Measurements from ENCODE around the gene ECT2. TPM values are rescaled to one million over a fixed set of nuclear protein-coding genes. Genes with fewer than 3 reads are reported as not detected.

The ECT2 gene
- polyA plus RNA-seq, 1 of the 3 experiments (the other 2 are of a cell fraction) = 8.6 TPM

GRCh38 chr3:172787019-172787418, 36.5 kb downstream of the ECT2 start:
- Histone ChIP-seq H3F3A (replicated peaks; ENCODE audit: insufficient read depth) (peaks cover 10% of the 10 kb centered on the region), H3K27me3 (ENCODE audit: insufficient read depth) (no peaks in the 10 kb centered on the region), H3K4me2 (no peak overlapping the region), H3K79me2 (ENCODE audit: insufficient read depth) (peaks cover 17% of the 10 kb centered on the region; the same call in 1 of the 2 replicates), H4K20me1 (ENCODE audit: insufficient read depth) (no peaks in the 10 kb centered on the region), H3K4me3 (ENCODE audit: low read depth in 2 of 2, low read length in 1 of 2) (no peak overlapping the region), H3K9ac (no peak overlapping the region), H3K4me1 (ENCODE audit: control insufficient read depth in 1 of 2, insufficient read depth in 2 of 2, low read depth in 1 of 2, low read length in 1 of 2) (no peaks in the 10 kb centered on the region), H3K36me3 (replicated peaks in 1 of 2; ENCODE audit: control insufficient read depth in 1 of 2, insufficient read depth in 2 of 2, low read length in 1 of 2) (peaks cover 62 to 74% of the 10 kb centered on the region in 2 experiments), H3K9me2 (no peaks in the 10 kb centered on the region), H3K9me3 (no peaks in the 10 kb centered on the region), H3K27ac (ENCODE audit: low read depth in 2 of 2, low read length in 1 of 2) (no peak overlapping the region), H2AFZ (ENCODE audit: low read depth) (no peak overlapping the region; the same call in 1 of the 2 replicates)
- ChIA-PET CTCF (no interaction called here), POLR2A (no interaction called here)
- no peak for DNase-seq
- WGBS (ENCODE audit: low lambda C conversion rate) = 95% methylated on average over 2 of the region's 2 CpGs
- TF ChIP-seq FOXM1 (IDR thresholded peaks at IDR 0.05; ENCODE audit: low read depth) = no peak
- TF ChIP-seq, protein P1, sequence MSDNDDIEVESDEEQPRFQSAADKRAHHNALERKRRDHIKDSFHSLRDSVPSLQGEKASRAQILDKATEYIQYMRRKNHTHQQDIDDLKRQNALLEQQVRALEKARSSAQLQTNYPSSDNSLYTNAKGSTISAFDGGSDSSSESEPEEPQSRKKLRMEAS (IDR thresholded peaks at IDR 0.05; ENCODE audit: low read depth) = no peak
- no peak for TF ChIP-seq MEF2A (IDR thresholded peaks at IDR 0.05; ENCODE audit: borderline replicate concordance, low read depth)

DNA sequence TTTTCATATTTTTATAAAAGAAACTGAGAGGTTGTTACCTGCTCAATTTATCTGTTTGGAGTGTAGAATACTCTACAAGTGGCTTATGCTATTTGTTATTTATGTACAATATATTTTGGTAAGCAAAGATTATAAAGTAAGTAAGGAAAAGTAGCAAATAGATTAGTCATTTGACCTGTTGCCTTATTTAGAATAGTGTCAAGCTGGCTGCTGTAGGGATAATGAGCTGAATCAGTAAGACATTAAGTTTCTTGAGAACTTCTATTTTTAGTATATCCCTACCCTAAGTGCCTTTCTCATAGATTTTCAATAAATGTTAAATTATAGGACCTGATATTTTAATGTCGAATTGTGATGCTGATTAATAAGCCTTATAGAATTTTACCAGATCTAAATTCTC, 37.2 kb downstream of the ECT2 start:
- H3K9ac ChIP-seq = no peak overlapping the region
- H2AFZ ChIP-seq (ENCODE audit: low read depth) = no peak overlapping the region
- no peaks in the 10 kb centered on the region for H4K20me1 ChIP-seq (ENCODE audit: insufficient read depth)
- H3K9me2 ChIP-seq = no peaks in the 10 kb centered on the region
- H3F3A ChIP-seq (replicated peaks; ENCODE audit: insufficient read depth) = peaks cover 10% of the 10 kb centered on the region
- H3K27ac ChIP-seq (ENCODE audit: low read depth in 2 of 2, low read length in 1 of 2) = no peak overlapping the region; a peak in 1 of 4 replicates
- peaks cover 16% of the 10 kb centered on the region; the same call in 1 of the 2 replicates for H3K79me2 ChIP-seq (ENCODE audit: insufficient read depth)
- no peak overlapping the region for H3K4me2 ChIP-seq
- 87% methylated on average over 1 of the region's 1 CpG for WGBS (ENCODE audit: low lambda C conversion rate)
- H3K4me1 ChIP-seq (ENCODE audit: control insufficient read depth in 1 of 2, insufficient read depth in 2 of 2, low read depth in 1 of 2, low read length in 1 of 2) = no peaks in the 10 kb centered on the region
- H3K27me3 ChIP-seq (ENCODE audit: insufficient read depth) = no peaks in the 10 kb centered on the region
- POLR2A ChIA-PET = no interaction called here
- H3K36me3 ChIP-seq (replicated peaks in 1 of 2; ENCODE audit: control insufficient read depth in 1 of 2, insufficient read depth in 2 of 2, low read length in 1 of 2) = peaks cover 66 to 75% of the 10 kb centered on the region in 2 experiments
- no peak for DNase-seq
- CTCF ChIA-PET = no interaction called here
- TF ChIP-seq, protein P2, sequence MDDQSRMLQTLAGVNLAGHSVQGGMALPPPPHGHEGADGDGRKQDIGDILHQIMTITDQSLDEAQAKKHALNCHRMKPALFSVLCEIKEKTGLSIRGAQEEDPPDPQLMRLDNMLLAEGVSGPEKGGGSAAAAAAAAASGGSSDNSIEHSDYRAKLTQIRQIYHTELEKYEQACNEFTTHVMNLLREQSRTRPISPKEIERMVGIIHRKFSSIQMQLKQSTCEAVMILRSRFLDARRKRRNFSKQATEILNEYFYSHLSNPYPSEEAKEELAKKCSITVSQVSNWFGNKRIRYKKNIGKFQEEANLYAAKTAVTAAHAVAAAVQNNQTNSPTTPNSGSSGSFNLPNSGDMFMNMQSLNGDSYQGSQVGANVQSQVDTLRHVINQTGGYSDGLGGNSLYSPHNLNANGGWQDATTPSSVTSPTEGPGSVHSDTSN (IDR thresholded peaks at IDR 0.05) = no peak
- no peak for TF ChIP-seq IRF3 (IDR thresholded peaks at IDR 0.05; ENCODE audit: low read depth, low read length)
- H3K9me3 ChIP-seq = no peaks in the 10 kb centered on the region
- H3K4me3 ChIP-seq (ENCODE audit: low read depth in 2 of 2, low read length in 1 of 2) = no peak overlapping the region

- Histone ChIP-seq H3K9ac (no peak overlapping the region), H3K79me2 (ENCODE audit: insufficient read depth) (peaks cover 9% of the 10 kb centered on the region; the same call in 1 of the 2 replicates), H3K36me3 (replicated peaks in 1 of 2; ENCODE audit: control insufficient read depth in 1 of 2, insufficient read depth in 2 of 2, low read length in 1 of 2) (peaks cover 26% of the 10 kb centered on the region in 2 experiments), H3K4me3 (ENCODE audit: low read depth in 2 of 2, low read length in 1 of 2) (no peak overlapping the region), H3K4me2 (no peak overlapping the region), H3K9me2 (no peaks in the 10 kb centered on the region), H3K4me1 (ENCODE audit: control insufficient read depth in 1 of 2, insufficient read depth in 2 of 2, low read depth in 1 of 2, low read length in 1 of 2) (peaks cover 4 to 8% of the 10 kb centered on the region in 2 experiments; a peak in 3 of 4 replicates), H3K27me3 (ENCODE audit: insufficient read depth) (no peaks in the 10 kb centered on the region), H4K20me1 (ENCODE audit: insufficient read depth) (no peaks in the 10 kb centered on the region), H3K9me3 (no peaks in the 10 kb centered on the region), H3K27ac (ENCODE audit: low read depth in 2 of 2, low read length in 1 of 2) (no peak overlapping the region), H2AFZ (ENCODE audit: low read depth) (no peak overlapping the region), H3F3A (replicated peaks; ENCODE audit: insufficient read depth) (peaks cover 23% of the 10 kb centered on the region)
- WGBS (ENCODE audit: low lambda C conversion rate) = 100% methylated on average over 1 of the region's 1 CpG
- DNase-seq = no peak
- CTCF ChIA-PET = interaction anchor here (1.2 to 1.6 kb wide), 2 partner anchors 9 to 21 kb away, joined by 4 read pairs; no protein-coding TSS in a partner anchor
- POLR2A ChIA-PET = no interaction called here
- TF ChIP-seq SMC3 (IDR thresholded peaks at IDR 0.05; ENCODE audit: low read depth, low read length) = no peak
- no peak for TF ChIP-seq FOXM1 (IDR thresholded peaks at IDR 0.05; ENCODE audit: low read depth)
- TF ChIP-seq RCOR1 (IDR thresholded peaks at IDR 0.05; ENCODE audit: low read length) = no peak
- TF ChIP-seq USF2 (IDR thresholded peaks at IDR 0.05; ENCODE audit: borderline replicate concordance, low read depth, low read length) = no peak
- TF ChIP-seq, protein P3, sequence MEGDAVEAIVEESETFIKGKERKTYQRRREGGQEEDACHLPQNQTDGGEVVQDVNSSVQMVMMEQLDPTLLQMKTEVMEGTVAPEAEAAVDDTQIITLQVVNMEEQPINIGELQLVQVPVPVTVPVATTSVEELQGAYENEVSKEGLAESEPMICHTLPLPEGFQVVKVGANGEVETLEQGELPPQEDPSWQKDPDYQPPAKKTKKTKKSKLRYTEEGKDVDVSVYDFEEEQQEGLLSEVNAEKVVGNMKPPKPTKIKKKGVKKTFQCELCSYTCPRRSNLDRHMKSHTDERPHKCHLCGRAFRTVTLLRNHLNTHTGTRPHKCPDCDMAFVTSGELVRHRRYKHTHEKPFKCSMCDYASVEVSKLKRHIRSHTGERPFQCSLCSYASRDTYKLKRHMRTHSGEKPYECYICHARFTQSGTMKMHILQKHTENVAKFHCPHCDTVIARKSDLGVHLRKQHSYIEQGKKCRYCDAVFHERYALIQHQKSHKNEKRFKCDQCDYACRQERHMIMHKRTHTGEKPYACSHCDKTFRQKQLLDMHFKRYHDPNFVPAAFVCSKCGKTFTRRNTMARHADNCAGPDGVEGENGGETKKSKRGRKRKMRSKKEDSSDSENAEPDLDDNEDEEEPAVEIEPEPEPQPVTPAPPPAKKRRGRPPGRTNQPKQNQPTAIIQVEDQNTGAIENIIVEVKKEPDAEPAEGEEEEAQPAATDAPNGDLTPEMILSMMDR (IDR thresholded peaks at IDR 0.05) = no peak
- no peak for TF ChIP-seq TCF12 (IDR thresholded peaks at IDR 0.05)
- no peak for TF ChIP-seq NFIC (IDR thresholded peaks at IDR 0.05; ENCODE audit: borderline replicate concordance)
- no peak for TF ChIP-seq EZH2phosphoT487 (IDR thresholded peaks at IDR 0.05; ENCODE audit: borderline replicate concordance, low read depth)
- no peak for TF ChIP-seq MXI1 (IDR thresholded peaks at IDR 0.05; ENCODE audit: low read depth, low read length)
- TF ChIP-seq RAD21 (IDR thresholded peaks at IDR 0.05; ENCODE audit: low read length) = no peak
- no peak for TF ChIP-seq FOXJ3 (CRISPR knock-in tag; IDR thresholded peaks at IDR 0.05)
- no peak for TF ChIP-seq POLR2AphosphoS5 (IDR thresholded peaks at IDR 0.05; ENCODE audit: low read depth, low read length)
- TF ChIP-seq, protein P2 (IDR thresholded peaks at IDR 0.05) = no peak
Observed at GRCh38 chr3:172799246-172799645, 48.7 kb downstream of the ECT2 start.
